B cell (primary cell): ENCODE measurements around the gene LIMCH1.

Source experiments
- CTCF ChIP-seq: fragments of 200-600 bp; IDR thresholded peaks from one replicate; pipeline ENCODE4 v1.8.0; 2022; ENCODE audit warnings: antibody characterized with exemption, mild to moderate bottlenecking
- EZH2 ChIP-seq: IDR thresholded peaks from 2 replicates; pipeline ENCODE4 v1.6.1; 2012; ENCODE audit warnings: borderline replicate concordance, low read depth, mild to moderate bottlenecking, moderate library complexity, low read length; ENCODE audit not compliant: insufficient read depth, poor library complexity, severe bottlenecking

- TF ChIP-seq CTCF (no peak), EZH2 (no peak)
These were observed 16.9 kb downstream of the LIMCH1 start for GRCh38 chr4:41554905-41555304.
